ENCODE measurements around the gene GNG13. TPM values are rescaled to one million over a fixed set of nuclear protein-coding genes. Genes with fewer than 3 reads are reported as not detected.
A peak's percentile ranks its signal among the peaks of the same experiment; 100 is the strongest.
"Not testable (repeated sequence)": the region's sequence is repeated elsewhere in the genome, so short reads cannot be mapped to it uniquely, and the experiment has no call there.

Gene GNG13
- total RNA-seq, 1 experiment from 2014 or later: not detected

- DNase-seq (ENCODE audit: low read depth): no peak
These were observed 31.3 kb upstream of the GNG13 start for GRCh38 chr16:831571-832413.

- no peak for DNase-seq (ENCODE audit: low read depth)
These were observed 30.5 kb upstream of the GNG13 start for GRCh38 chr16:830871-831570.

- no peak for DNase-seq (ENCODE audit: low read depth)
These were observed 29.8 kb upstream of the GNG13 start for GRCh38 chr16:830107-830870.

DNA sequence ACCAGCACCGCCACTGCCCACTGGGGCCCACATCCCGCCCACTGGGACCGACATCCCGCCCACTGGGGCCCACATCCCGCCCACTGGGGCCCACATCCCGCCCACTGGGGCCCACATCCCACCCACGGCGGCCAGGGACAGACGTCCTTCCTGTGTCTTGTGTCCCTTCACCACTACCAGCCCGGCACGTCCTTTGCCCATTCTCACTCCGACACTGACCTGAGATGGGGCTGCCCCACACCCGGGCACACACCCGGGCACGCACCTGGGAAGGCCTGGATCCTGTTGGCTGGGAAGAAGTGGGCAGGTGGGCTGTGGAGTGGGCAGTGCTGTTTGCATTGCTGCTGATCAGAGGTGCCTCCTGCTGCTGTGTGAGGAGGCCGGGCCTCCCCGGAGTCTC is 28.4 kb upstream of the GNG13 start:
- DNase-seq (ENCODE audit: low read depth): no peak

- DNase-seq (ENCODE audit: low read depth): no peak
These were observed 27.0 kb upstream of the GNG13 start for GRCh38 chr16:827513-827912.

DNA sequence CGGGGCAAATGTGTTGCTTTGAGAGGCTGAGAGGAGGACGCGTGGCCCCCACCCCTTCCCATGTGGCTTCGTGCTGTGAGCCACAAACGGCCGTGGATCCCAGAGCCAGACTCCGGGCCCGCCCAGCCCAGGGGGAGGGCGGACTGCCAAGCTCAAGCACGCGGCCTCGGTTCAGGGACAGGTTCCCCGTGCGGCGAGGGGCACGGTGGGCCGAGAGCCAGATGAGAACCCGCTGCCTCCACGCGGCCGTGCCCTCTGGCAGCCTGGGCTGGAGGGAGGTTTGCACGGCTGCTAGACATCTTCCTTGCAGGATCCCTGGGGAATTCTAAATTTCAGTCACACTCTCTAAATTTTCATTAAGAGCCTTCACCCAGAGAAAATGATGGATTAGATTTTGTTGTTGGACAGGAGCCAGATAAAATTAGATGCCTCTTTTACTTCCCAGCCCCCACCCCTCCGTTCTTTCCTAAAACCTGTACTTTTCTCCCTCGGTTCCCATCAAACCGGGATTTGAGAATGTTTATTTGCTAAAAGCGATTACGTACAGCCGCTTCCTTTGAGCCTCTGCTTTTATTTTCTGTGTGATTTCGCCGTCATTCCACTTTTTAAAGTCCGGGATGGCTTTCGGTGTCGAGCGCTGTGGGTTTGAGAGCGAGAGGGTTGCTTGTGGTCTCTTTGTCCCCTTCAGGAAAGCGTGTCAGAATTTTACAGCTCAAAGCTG is 25.0 kb upstream of the GNG13 start:
- DNase-seq (ENCODE audit: low read depth): no peak

GRCh38 chr16:824601-825000 is 24.1 kb upstream of the GNG13 start:
- DNase-seq (ENCODE audit: low read depth): no peak

GRCh38 chr16:824194-824593 is 23.7 kb upstream of the GNG13 start:
- DNase-seq (ENCODE audit: low read depth): no peak

DNA sequence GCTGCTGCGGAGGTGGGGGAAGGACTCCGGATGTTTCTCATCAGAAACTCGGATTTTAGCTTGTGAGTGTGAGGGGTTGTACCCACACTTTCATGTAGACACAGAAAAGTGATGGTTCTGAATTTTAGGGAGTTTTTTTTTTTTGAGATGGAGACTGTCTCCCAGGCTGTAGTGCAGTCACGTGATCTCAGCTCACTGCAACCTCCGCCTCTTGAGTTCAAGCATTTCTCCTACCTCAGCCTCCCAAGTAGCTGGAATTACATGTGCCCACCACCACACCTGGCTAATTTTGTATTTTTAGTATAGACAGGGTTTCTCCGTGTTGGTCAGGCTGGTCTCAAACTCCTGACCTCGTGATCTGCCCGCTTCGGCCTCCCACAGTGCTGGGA is 22.4 kb upstream of the GNG13 start:
- no peak for DNase-seq (ENCODE audit: low read depth)

DNA sequence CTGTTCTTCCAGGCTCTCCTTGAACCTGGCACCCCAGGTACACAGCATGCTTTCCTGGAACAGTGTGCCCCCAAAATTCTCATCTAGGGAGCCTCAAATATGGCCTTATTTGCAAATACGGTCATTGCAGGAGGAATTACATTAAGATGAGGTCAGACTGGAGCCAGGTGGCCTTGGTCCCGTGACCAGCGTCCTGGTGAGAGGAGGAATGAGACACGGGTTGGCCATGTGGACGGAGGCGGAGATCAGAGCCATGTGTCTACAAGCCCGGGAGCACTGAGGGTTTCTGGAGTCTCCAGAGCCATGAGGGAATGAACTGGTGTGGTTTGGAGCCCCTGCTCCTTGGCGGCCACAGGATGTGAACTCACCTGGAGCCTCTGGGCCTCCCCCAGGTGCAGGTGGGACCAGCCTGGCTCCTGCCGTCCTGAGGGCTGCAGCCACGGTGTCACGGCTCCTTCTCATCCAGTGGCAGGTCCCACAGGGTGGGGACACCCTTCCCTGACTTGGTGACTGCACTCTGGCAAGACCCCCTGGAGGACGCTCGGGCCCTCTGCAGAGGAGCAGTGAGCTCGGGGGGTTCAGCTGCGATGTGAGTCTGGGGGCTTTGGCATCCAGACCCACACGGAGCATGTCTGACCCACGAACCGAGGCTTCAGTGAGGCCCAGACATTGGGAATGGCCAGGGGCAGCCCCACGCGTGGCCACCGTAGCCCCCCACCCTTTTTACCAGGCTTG is 21.8 kb upstream of the GNG13 start:
- no peak for DNase-seq (ENCODE audit: low read depth)

GRCh38 chr16:821751-822150 is 21.2 kb upstream of the GNG13 start:
- no peak for DNase-seq (ENCODE audit: low read depth)

- DNase-seq (ENCODE audit: low read depth): no peak
These were observed 20.2 kb upstream of the GNG13 start for GRCh38 chr16:820748-821147.

DNA sequence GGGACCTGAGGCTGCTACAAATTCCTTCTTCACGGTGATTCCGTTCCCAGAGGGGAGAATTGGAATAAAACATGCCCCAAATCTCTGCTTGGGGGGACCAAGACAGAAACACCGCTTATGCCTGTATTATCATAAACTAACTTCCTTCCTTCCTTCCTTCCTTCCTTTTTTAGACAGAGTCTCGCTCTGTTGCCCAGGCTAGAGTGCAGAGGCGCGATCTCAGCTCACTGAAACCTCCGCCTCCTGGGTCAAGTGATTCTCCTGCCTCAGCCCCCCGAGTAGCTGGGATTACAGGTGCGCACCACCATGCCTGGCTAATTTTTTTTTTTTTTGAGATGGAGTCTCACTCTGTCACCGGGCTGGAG is 19.5 kb upstream of the GNG13 start:
- not testable (repeated sequence) for DNase-seq (ENCODE audit: low read depth)

DNA sequence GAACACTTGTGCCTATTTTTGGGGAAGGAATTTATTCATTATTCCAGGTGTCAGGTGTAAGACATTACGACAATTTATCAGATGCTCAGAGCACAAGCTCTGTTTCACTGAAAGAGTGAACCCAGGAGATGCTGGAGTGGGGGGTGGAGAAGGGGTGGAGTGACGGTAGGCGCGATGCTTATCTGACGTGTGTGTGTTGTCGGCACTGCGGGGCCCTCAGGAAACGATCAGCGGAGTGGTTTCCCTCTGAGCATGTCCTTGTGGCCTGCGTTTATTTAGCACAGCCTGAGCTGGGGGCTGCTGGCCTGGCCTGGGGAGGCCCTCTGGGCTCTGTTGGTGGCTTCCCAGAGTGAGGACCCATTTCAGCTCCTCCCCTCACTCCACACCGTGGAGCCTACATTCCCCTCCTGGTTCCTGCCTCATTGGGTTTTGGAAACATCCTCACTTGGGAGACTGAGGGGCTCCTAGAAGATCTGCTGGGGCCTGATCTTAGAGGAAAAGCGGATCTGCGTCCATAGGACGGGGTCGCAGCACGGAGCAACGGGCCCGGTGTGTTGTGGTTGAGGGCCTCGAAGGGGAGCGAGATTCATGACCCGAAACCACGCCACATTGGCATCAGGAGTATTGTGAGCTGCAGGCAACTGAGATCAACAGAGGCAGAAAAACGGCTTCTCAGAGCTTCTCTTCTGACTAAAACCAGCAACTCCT is 19.0 kb upstream of the GNG13 start:
- no peak for DNase-seq (ENCODE audit: low read depth)

DNA sequence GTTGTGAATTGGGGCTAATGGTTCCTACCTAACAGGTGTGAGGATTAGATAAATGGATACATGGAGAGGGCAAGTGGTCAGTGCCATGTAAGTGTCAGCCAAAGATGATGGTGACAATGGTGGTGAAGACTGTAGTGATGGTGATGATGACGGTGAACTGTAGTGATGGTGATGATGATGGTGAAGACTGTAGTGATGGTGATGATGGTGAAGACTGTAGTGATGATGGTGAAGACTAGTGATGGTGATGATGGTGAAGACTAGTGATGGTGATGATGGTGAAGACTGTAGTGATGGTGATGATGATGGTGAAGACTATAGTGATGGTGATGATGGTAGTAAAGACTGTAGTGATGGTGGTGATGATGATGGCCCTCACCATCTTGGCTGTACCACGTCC is 18.1 kb upstream of the GNG13 start:
- DNase-seq (ENCODE audit: low read depth): no peak

DNA sequence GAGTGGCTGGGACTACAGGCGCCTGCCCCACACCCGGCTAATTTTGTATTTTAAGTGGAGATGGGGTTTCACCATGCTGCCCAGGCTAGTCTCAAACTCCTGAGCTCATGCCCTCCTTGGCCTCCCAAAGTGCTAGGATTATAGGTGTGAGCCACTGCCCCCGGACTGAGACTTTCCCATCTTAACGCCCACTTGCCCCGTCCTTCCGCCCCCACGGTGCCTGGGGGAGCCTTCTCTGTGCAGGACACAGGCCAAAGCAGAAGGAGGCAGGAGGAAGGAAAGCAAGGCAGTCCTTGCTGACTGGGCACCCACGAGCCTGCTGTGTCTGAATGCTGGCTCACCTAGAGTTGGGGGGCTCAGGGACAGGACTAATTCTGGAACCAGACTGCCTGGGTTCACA is 17.6 kb upstream of the GNG13 start:
- DNase-seq (ENCODE audit: low read depth): no peak

- DNase-seq (ENCODE audit: low read depth): no peak
These were observed 16.7 kb upstream of the GNG13 start for GRCh38 chr16:817001-817906.

DNA sequence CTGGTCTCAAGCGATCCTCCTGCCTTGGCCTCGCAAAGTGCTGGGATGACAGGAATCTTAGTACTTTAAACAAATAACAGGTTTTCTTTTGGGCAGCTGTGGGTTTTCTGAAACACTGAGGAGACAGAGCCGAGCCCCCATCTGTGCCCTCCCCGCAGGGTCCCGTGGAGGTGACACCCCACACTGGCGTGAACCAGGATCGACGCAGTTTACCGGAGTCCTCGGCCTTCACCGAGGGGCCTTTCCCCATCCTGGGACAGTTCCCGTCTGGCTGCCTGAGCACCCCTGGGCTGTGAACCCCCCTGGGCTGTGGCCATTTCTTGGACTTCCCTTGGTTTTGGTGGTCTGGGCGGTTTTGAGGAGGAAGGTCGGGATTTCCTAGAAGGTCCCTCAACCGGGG is 15.3 kb upstream of the GNG13 start:
- no peak for DNase-seq (ENCODE audit: low read depth)

- DNase-seq (ENCODE audit: low read depth): peak; percentile 96
These were observed 14.4 kb upstream of the GNG13 start for GRCh38 chr16:814974-815373.

Data from LHCN-M2 (cell line).